B cell (primary cell): Measurements from ENCODE around the gene ADAMTSL4. TPM values are rescaled to one million over a fixed set of nuclear protein-coding genes. Genes with fewer than 3 reads are reported as not detected.

ENCODE experiments used
- ATAC-seq: fragments of 200-7000 bp; cut with Tn5 transposase; one replicate; pipeline ENCODE4 v1.10.0; 2021; ENCODE audit warnings: low read depth, mild to moderate bottlenecking, moderate number of reproducible peaks, moderate library complexity
- CTCF ChIA-PET: fragments of 350-600 bp; sonication (Branson Sonifier 250); formaldehyde crosslinking; loops from one replicate; lab custom pipeline; 2021; ENCODE audit warnings: antibody characterized with exemption, inconsistent platforms; lab: Charles Lee
- POLR2A ChIA-PET: fragments of 350-600 bp; sonication (Branson Sonifier 250); formaldehyde crosslinking; loops from one replicate; lab custom pipeline; 2021; ENCODE audit warnings: antibody characterized with exemption; lab: Charles Lee
- DNase-seq: peaks from one replicate; pipeline ENCODE4 v3.0.0; 2013
- H2AFZ ChIP-seq: 2 replicates; pipeline ENCODE4 v1.6.1; 2012; ENCODE audit warnings: mild to moderate bottlenecking, low read depth, low read length; ENCODE audit not compliant: insufficient read depth, poor library complexity, severe bottlenecking
- H3K27ac ChIP-seq, 2 donors: 1 replicate in 1 of 2; 2 replicates in 1 of 2; pipeline ENCODE4 v1.5.1; 2012 to 2013; ENCODE audit warnings: low read length in 2 of 2, mild to moderate bottlenecking in 2 of 2, moderate library complexity in 1 of 2
- H3K27me3 ChIP-seq, 4 experiments: fragments of 200-600 bp in 1 of 4; sonication (generic) in 1 of 4; replicated peaks in 1 of 4; 1 replicate in 2 of 4; 2 replicates in 2 of 4; pipeline versions ENCODE4 v1.6.1 to v1.7.0; 2013 to 2016; ENCODE audit warnings: low read length in 3 of 4, mild to moderate bottlenecking in 2 of 4, mixed read lengths in 1 of 4, moderate library complexity in 1 of 4; ENCODE audit not compliant: insufficient read depth in 4 of 4, control insufficient read depth in 3 of 4; ENCODE audit errors: control extremely low read depth in 1 of 4
- H3K36me3 ChIP-seq, 2 experiments: replicated peaks in 1 of 2; 1 replicate in 1 of 2; 2 replicates in 1 of 2; pipeline versions ENCODE4 v1.6.1 to v1.7.1; 2013; ENCODE audit warnings: low read length in 1 of 2; ENCODE audit not compliant: insufficient read depth in 2 of 2, control insufficient read depth in 1 of 2; ENCODE audit errors: control extremely low read depth in 1 of 2, extremely low read depth in 1 of 2
- H3K4me1 ChIP-seq, 2 donors: fragments of 200-600 bp in 1 of 2; sonication (generic) in 1 of 2; 1 replicate in 1 of 2; 2 replicates in 1 of 2; pipeline versions ENCODE4 v1.5.1 to v1.6.1; 2013 to 2017; ENCODE audit warnings: low read length in 2 of 2; ENCODE audit not compliant: control insufficient read depth in 2 of 2, insufficient read depth in 2 of 2
- H3K4me2 ChIP-seq: replicated peaks from 2 replicates; pipeline ENCODE3; 2012; ENCODE audit warnings: mild to moderate bottlenecking, low read depth, low read length; ENCODE audit not compliant: poor library complexity, severe bottlenecking
- H3K4me3 ChIP-seq, 5 experiments: fragments of 200-600 bp in 1 of 5; sonication (generic) in 1 of 5; 1 replicate in 3 of 5; 2 replicates in 2 of 5; pipeline versions ENCODE4 v1.5.1 to v1.7.0; 2011 to 2016; ENCODE audit warnings: low read length in 4 of 5, mild to moderate bottlenecking in 4 of 5, low read depth in 2 of 5, control low read depth in 1 of 5, moderate library complexity in 1 of 5; ENCODE audit not compliant: insufficient read depth in 1 of 5; ENCODE audit errors: control extremely low read depth in 1 of 5, extremely low read depth in 1 of 5
- H3K79me2 ChIP-seq: fragments of 200-600 bp; sonication (generic); one replicate; pipeline ENCODE4 v1.6.0; 2016; ENCODE audit warnings: low read length; ENCODE audit not compliant: control insufficient read depth, insufficient read depth
- H3K9ac ChIP-seq: fragments of 200-600 bp; sonication (generic); 2 replicates; pipeline ENCODE4 v1.6.1; 2017; ENCODE audit warnings: mild to moderate bottlenecking, low read length, moderate library complexity
- H3K9me3 ChIP-seq, 3 donors: one replicate each; pipeline versions ENCODE4 v1.6.1 to v1.7.1; 2013; ENCODE audit warnings: low read length in 2 of 3; ENCODE audit not compliant: control insufficient read depth in 2 of 3, insufficient read depth in 1 of 3; ENCODE audit errors: control extremely low read depth in 1 of 3
- H4K20me1 ChIP-seq: 2 replicates; pipeline ENCODE4 v1.6.0; 2012; ENCODE audit warnings: mild to moderate bottlenecking, low read length; ENCODE audit not compliant: insufficient read depth, control insufficient read depth, poor library complexity, severe bottlenecking
- H3K27ac Mint-ChIP-seq: one replicate; pipeline ENCODE4 v1.8.0; 2021; ENCODE audit warnings: mixed read lengths
- H3K27me3 Mint-ChIP-seq: one replicate; pipeline ENCODE4 v1.8.0; 2021; ENCODE audit warnings: mixed read lengths
- H3K4me1 Mint-ChIP-seq: one replicate; pipeline ENCODE4 v1.8.0; 2021; ENCODE audit warnings: mixed read lengths
- H3K4me3 Mint-ChIP-seq: one replicate; pipeline ENCODE4 v1.8.0; 2021; ENCODE audit warnings: mixed read lengths
- H3K9me3 Mint-ChIP-seq: one replicate; pipeline ENCODE4 v1.8.0; 2022; ENCODE audit warnings: mixed read lengths; ENCODE audit not compliant: insufficient read depth
- CTCF ChIP-seq: fragments of 200-600 bp; IDR thresholded peaks from one replicate; pipeline ENCODE4 v1.8.0; 2022; ENCODE audit warnings: antibody characterized with exemption, mild to moderate bottlenecking
- EZH2 ChIP-seq: IDR thresholded peaks from 2 replicates; pipeline ENCODE4 v1.6.1; 2012; ENCODE audit warnings: borderline replicate concordance, low read depth, mild to moderate bottlenecking, moderate library complexity, low read length; ENCODE audit not compliant: insufficient read depth, poor library complexity, severe bottlenecking
- WGBS: methylation state at CpG from one replicate; pipeline ENCODE4 v1.1.5; 2013; ENCODE audit warnings: missing lambda C conversion rate; ENCODE audit not compliant: insufficient coverage; 5-methylcytosine and 5-hydroxymethylcytosine counted together
- intact Hi-C: fragments of 100-400 bp; cut with micrococcal nuclease; formaldehyde crosslinking; loops from one replicate; pipeline ENCODE4 v1.10.0; 2022
- polyA plus RNA-seq: library from polyadenylated mRNA; depleted of rRNA; stranded (reverse); fragments of >200 nt; gene quantifications from 2 replicates; pipeline ENCODE4 v1.2.3, GENCODE V29; 2012
- total RNA-seq, 2 donors: library from RNA; stranded (reverse); fragments of 120-200 nt in 1 of 2; gene quantifications; 1 replicate in 1 of 2; 2 replicates in 1 of 2; pipeline versions ENCODE4 v1.2.3 to v1.2.4, GENCODE V29; 2013 to 2022

The ADAMTSL4 gene
- total and polyA plus RNA-seq, 2 donors (not counting 1 experiment from before 2014, with no cell fraction given): 0.70 TPM; not detected in 1

GRCh38 chr1:150558303-150558704, 9.1 kb downstream of the ADAMTSL4 start:
- Histone ChIP-seq H3K9ac (no peak overlapping the region), H4K20me1 (peaks cover 3% of the 10 kb centered on the region), H3K27me3 (no peaks in the 10 kb centered on the region), H3K9me3 (no peaks in the 10 kb centered on the region), H3K36me3 (no peaks in the 10 kb centered on the region), H3K79me2 (peaks cover 11% of the 10 kb centered on the region), H3K4me2 (no peak overlapping the region), H2AFZ (no peak overlapping the region), H3K4me1 (peaks cover 18 to 31% of the 10 kb centered on the region in 2 donors), H3K4me3 (no peak overlapping the region), H3K27ac (no peak overlapping the region)
- Mint-ChIP-seq H3K9me3 (no peaks in the 10 kb centered on the region), H3K4me3 (no peak overlapping the region), H3K27me3 (no peaks in the 10 kb centered on the region), H3K27ac (no peak overlapping the region), H3K4me1 (peaks cover 34% of the 10 kb centered on the region)
- intact Hi-C loops: no loop called here
- POLR2A ChIA-PET: interaction anchor here (0.7 kb wide), 1 partner anchor 62 kb away, joined by 4 read pairs; no protein-coding TSS in a partner anchor
- DNase-seq: no peak
- TF ChIP-seq CTCF (no peak), EZH2 (no peak)
- no peak for ATAC-seq
- 90% methylated on average over 15 of the region's 15 CpGs for WGBS
- CTCF ChIA-PET: interaction anchor here (1.2 to 14.8 kb wide), 6 partner anchors 19 to 95 kb away, joined by 3 to 661 read pairs (median 10); partner anchors contain the start of genes ENSA and MCL1
